AG09309 (cell line): Measurements from ENCODE around the gene TACC2.
A peak's percentile ranks its signal among the peaks of the same experiment; 100 is the strongest.

ENCODE experiments used
- DNase-seq: peaks from one replicate; pipeline ENCODE4 v3.0.0-alpha.2; 2010; ENCODE audit warnings: low read depth
- H3K4me3 ChIP-seq: 2 replicates; pipeline ENCODE4 v1.5.1; 2011; ENCODE audit warnings: mild to moderate bottlenecking, low read depth, low read length, moderate library complexity; ENCODE audit not compliant: control insufficient read depth
- TF ChIP-seq, protein P1 (sequence below): IDR thresholded peaks from 2 replicates; pipeline ENCODE4 v1.5.1; 2011; ENCODE audit warnings: mild to moderate bottlenecking, low read depth, low read length, inconsistent platforms; ENCODE audit not compliant: insufficient read depth, control insufficient read depth; ENCODE audit errors: missing control alignments

Gene TACC2

DNA sequence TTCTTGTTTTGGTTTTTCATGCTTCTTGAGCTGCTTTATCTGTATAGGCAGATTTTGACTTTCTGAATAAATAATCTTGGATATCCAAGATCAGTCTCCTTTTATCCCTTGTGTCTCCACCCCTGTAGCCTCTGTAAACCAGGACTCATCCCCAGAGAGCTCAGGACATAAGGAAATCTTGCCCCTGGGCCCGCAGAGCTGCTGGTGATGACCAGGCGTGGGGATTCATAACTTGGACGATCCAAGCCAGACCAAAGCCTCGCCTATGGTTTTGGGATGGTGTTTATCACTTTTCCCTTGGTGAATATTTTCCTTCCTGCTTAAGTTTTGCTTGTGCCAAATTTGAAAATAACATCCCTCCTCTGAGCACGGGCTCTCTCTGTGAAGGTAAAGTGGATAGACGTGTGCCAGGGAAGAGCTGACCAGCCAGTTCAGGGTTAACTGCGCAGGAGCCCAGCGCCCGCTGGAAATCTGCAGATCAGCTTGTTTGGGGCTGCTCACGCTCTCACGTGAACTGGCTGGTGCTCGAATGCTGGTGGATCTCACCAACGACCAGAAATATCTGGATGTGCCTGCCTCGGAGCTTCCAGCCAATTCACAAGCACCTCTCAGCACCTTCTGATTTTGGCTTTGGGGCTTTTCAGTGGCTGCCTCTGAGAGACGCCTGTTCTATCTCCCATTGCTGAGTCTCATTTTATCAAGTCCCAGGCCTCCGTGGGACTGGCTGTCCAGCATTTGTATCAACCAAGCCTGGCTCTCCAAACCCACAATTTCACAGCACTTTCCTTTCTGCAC lies 150.1 kb downstream of the TACC2 start:
- H3K4me3 ChIP-seq = no peak overlapping the region
- TF ChIP-seq, protein P1, sequence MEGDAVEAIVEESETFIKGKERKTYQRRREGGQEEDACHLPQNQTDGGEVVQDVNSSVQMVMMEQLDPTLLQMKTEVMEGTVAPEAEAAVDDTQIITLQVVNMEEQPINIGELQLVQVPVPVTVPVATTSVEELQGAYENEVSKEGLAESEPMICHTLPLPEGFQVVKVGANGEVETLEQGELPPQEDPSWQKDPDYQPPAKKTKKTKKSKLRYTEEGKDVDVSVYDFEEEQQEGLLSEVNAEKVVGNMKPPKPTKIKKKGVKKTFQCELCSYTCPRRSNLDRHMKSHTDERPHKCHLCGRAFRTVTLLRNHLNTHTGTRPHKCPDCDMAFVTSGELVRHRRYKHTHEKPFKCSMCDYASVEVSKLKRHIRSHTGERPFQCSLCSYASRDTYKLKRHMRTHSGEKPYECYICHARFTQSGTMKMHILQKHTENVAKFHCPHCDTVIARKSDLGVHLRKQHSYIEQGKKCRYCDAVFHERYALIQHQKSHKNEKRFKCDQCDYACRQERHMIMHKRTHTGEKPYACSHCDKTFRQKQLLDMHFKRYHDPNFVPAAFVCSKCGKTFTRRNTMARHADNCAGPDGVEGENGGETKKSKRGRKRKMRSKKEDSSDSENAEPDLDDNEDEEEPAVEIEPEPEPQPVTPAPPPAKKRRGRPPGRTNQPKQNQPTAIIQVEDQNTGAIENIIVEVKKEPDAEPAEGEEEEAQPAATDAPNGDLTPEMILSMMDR = no peak
- no peak for DNase-seq

DNA sequence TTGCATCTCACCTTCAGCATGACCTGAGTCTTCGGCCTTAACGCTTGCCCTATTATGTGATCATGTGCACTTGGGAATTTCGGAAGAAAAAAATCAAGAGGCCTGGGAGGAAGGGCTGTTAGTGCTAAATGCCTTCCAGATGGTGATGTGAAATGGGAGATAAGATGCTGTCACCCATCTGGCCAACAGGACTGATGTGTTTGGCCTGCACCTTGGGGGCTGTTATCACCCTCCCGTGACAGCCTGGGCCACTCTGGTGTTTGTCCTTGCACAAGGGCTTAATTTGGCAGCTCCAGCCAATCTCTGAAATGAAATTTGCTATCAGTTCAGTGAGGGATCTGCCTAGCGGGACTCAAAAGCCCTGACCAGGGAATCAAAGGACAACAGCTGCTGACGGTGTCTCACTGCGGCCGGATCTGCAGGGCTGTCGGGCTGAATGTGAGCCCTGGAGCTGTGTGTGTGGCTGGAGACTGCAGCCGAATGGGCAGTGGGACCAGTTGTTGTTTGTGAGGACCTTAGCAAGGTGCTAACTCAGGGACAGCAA lies 150.7 kb downstream of the TACC2 start:
- DNase-seq = no peak
- TF ChIP-seq, protein P1 = no peak
- H3K4me3 ChIP-seq = no peak overlapping the region

DNA sequence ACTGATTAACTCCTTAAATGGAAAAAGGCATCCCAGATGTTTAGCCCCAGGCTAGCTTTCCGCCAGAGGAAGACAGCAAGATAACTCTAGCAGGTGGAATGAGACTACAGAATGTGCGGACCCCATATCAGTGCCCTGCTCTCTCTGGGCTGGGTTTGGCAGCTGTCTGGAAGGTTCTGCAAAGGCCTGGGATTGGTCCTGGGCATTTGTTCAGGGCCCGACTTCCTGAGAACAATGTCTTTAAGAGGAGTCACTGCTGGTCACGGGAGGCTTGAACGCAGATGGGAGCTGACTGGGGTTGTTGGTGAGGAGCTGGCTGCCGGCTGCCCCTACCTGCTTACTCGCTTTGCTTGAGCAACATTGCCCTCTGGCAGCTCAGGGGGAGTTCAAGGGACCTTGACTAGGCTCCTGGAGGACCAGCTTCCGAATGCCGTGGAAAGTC lies 151.5 kb downstream of the TACC2 start:
- H3K4me3 ChIP-seq = no peak overlapping the region
- TF ChIP-seq, protein P1 = no peak
- no peak for DNase-seq

DNA sequence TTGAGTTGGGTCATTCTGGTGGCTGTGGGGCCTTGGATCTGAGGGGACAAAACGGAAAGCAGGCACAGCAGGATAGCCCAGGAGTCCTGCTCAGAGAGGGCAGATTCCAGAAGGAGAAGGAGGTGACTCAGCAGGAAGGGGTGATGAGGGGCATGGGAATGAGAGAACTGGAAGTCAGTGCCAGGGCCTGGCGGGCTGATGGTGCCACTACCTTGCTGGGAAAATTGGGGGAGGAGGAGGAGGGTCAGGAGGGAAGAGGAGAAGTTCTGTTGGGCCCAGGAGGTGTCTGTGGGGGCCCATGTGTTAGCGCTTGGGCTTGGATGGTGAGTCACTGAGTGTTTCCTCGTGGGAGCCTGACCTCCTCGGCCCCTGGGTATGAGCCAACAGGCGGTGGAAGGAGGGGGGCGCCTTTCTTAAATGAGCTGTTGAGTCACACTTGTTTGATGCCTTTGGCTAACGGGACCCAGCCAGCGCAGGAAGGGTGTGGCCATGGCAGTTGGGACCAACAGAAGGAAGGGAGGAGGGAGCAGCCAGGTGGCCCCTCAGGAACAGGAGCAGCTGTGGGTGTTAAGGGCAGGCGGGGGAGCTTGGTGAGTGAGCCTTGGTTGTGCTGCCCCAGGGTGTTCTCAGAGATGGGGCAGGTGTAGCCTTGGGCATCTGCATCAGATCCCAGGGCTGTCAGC lies 152.1 kb downstream of the TACC2 start:
- DNase-seq = peak; percentile 78
- peak overlapping the region; percentile 4; the same call in 1 of the 2 replicates for H3K4me3 ChIP-seq
- TF ChIP-seq, protein P1 = peak; percentile 4

DNA sequence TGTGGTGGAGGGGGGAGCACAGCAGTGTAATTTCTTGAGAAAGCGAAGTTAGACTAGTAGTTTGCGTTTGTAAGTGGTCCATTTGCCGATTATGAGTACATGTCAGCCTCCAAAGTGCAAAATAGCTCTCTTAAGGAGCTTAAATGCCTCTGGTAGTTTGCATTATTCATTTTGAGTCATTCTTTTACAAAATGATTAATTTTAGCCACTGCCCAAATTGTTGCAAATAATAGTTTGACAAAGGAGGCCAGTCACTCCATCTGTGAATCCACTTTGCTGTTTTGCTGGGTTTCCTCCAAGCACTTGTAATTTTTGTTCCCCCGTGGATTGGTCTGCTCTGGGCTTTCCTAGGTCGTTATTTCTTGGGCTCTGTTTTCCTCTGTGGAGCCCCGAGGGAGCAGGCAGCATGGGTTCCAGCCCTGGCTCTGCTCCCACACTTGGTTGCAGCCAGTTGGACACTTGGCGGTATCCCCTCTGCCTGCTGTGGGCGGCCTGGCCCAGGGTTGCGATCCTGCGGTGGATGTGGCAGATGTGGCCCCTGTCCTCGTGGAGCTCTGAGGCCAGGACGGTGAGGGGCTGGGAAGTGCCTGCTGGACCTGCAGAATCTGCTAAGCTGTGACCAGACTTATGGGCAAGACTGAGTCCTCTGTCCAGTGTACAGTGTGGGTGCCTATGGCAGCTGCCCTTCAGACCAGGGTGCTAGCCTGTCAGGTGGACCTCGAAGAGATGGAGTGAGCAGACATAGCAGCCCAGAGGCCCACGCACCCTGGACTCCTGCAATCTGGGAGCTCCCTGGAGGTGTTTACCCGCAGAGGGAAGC lies 153.1 kb downstream of the TACC2 start:
- DNase-seq = no peak
- H3K4me3 ChIP-seq = no peak overlapping the region
- TF ChIP-seq, protein P1 = no peak

DNA sequence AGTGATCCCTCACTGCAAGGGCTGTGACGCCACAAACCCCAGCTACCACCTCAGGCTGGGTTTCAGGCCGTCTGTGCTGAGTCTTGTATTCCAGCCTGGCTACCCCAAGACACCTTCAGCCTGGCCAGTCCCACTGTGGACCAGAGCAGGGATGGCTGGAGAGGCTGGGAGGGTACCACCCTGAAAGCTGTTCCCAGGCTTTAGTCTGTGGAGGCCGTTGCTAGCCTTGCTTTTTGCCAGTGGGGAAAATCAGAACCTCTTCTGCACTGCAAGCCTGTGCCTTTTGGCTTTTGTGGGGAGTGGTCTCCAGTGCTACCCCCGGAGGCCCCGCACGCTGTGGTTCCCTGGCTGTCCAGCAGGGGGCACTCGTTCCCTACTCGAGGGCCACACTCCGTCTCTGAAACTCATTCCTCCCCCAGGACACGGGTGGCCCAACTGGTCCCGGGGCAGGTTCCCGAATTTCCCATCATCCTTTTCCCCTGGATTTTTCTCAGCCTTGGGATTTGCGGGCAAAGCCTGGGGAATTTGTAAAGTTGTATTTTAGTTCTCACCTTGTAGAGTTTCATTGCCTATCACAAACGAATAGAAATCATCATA lies 153.8 kb downstream of the TACC2 start:
- no peak for DNase-seq
- H3K4me3 ChIP-seq = no peak overlapping the region
- TF ChIP-seq, protein P1 = peak; percentile 81
